GM12892 (cell line): ENCODE results near the gene HAO1.

Experiments used
- POLR2A ChIP-seq: IDR thresholded peaks from 2 replicates; pipeline ENCODE4 v1.6.1; 2011; ENCODE audit warnings: low read depth, low read length, control low read depth
- POLR2AphosphoS5 ChIP-seq: IDR thresholded peaks from 2 replicates; pipeline ENCODE4 v1.6.1; 2011; ENCODE audit warnings: low read depth, low read length, control low read depth
- TAF1 ChIP-seq: IDR thresholded peaks from 2 replicates; pipeline ENCODE4 v1.6.1; 2011; ENCODE audit warnings: low read depth, mild to moderate bottlenecking, control low read depth, low read length, borderline replicate concordance

DNA sequence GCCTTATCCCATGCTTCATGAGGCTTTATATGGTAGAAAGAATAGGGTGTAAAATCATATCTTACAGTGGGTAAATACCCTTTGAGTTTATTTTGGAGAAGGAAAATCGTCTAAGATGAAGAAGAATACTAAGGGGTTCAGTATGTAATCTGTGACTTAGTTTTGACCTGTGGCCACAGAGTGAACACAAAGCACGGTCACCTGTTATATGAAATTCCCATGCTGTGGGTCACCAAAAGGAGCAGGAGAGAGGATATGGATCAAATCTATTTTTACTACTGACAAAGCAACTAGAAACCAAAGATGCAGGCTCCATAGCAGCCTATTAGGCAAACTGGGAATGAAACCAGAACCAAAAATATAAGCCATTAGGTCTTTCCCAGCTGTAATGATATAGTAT lies 3.6 kb upstream of the HAO1 start:
- TF ChIP-seq POLR2A (no peak), POLR2AphosphoS5 (no peak), TAF1 (no peak)
